GM06990 (cell line): ENCODE results near the gene PTPRH.

ENCODE experiments used
- DNase-seq: peaks from one replicate; pipeline ENCODE4 v3.0.0-alpha.2; 2011; ENCODE audit not compliant: insufficient read length; ENCODE audit errors: extremely low read depth
- H3K27me3 ChIP-seq: replicated peaks from 2 replicates; pipeline ENCODE4 v1.6.0; 2011; ENCODE audit warnings: low read length; ENCODE audit not compliant: control insufficient read depth, insufficient read depth
- H3K36me3 ChIP-seq: 2 replicates; pipeline ENCODE4 v1.5.1; 2011; ENCODE audit warnings: low read length; ENCODE audit not compliant: control insufficient read depth, insufficient read depth
- H3K4me3 ChIP-seq: replicated peaks from 2 replicates; pipeline ENCODE4 v1.5.1; 2011; ENCODE audit warnings: low read depth, mild to moderate bottlenecking, control low read depth, low read length
- CTCF ChIP-seq: IDR thresholded peaks from 2 replicates; pipeline ENCODE4 v1.5.1; 2011; ENCODE audit warnings: low read length, control low read depth, mild to moderate bottlenecking, inconsistent platforms; ENCODE audit not compliant: insufficient read depth, poor library complexity, severe bottlenecking

PTPRH gene

GRCh38 chr19:55176076-55176475, 33.2 kb downstream of the PTPRH start:
- Histone ChIP-seq H3K27me3 (no peaks in the 10 kb centered on the region; the same call in none of the 2 replicates), H3K4me3 (no peak overlapping the region), H3K36me3 (no peaks in the 10 kb centered on the region)
- TF ChIP-seq CTCF = no peak
- no peak for DNase-seq

GRCh38 chr19:55175117-55175867, 34.0 kb downstream of the PTPRH start:
- no peak for TF ChIP-seq CTCF
- Histone ChIP-seq H3K27me3 (no peaks in the 10 kb centered on the region; the same call in none of the 2 replicates), H3K4me3 (no peak overlapping the region), H3K36me3 (no peaks in the 10 kb centered on the region)
- no peak for DNase-seq

- H3K4me3 ChIP-seq = no peak overlapping the region
- H3K27me3 ChIP-seq = no peaks in the 10 kb centered on the region; the same call in none of the 2 replicates
- H3K36me3 ChIP-seq = no peaks in the 10 kb centered on the region
- TF ChIP-seq CTCF = no peak
- DNase-seq = no peak
These were observed 34.7 kb downstream of the PTPRH start for GRCh38 chr19:55174425-55175116.

GRCh38 chr19:55173714-55174409, 35.4 kb downstream of the PTPRH start:
- Histone ChIP-seq H3K4me3 (peak overlapping the region; percentile 42), H3K36me3 (no peaks in the 10 kb centered on the region), H3K27me3 (no peaks in the 10 kb centered on the region; the same call in none of the 2 replicates)
- peak; percentile 36 for DNase-seq
- no peak for TF ChIP-seq CTCF

GRCh38 chr19:55173186-55173713, 36.1 kb downstream of the PTPRH start:
- Histone ChIP-seq H3K27me3 (no peaks in the 10 kb centered on the region; the same call in none of the 2 replicates), H3K36me3 (no peaks in the 10 kb centered on the region), H3K4me3 (peak overlapping the region; percentile 42)
- no peak for TF ChIP-seq CTCF
- DNase-seq = no peak
